Activated CD4-positive, alpha-beta T cell treated with anti-CD3 and anti-CD28 coated beads, Interleukin-2, amount 50 U/mL, for 48 hours (primary cell): ENCODE measurements around the gene CDH23.
A peak's percentile ranks its signal among the peaks of the same experiment; 100 is the strongest.

Experiments
- DNase-seq, 2 experiments: peaks; one replicate each; pipeline ENCODE4 v3.0.0-alpha.2; 2020

CDH23 gene

GRCh38 chr10:71521504-71522441 lies 125.1 kb downstream of the CDH23 start:
- DNase-seq: no peak

GRCh38 chr10:71522442-71523144 lies 125.9 kb downstream of the CDH23 start:
- no peak for DNase-seq

DNA sequence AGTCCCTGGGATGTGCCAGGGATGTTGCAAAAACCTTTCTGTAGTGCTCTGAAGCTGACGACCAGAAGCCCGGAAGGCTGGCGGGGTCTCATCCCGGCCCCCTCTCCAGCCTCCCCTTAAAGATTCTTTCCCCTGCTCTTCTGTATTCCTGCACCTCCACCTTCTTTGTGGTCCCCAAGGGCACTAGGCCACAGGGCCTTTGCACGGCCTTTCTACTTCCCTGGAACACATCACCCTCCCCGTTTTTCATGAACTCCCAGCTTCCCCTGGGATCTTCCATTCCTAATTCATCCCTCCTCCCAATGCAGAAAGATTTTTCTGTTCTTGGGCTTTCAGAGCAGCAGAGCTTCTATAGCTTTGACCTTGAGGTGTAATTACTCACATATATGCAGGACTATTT lies 127.0 kb downstream of the CDH23 start:
- no peak for DNase-seq

- no peak for DNase-seq
Observed at GRCh38 chr10:71525092-71525491, 128.4 kb downstream of the CDH23 start.

- no peak for DNase-seq
Observed at GRCh38 chr10:71525721-71526120, 129.0 kb downstream of the CDH23 start.

- DNase-seq: no peak
Observed at GRCh38 chr10:71526653-71527052, 129.9 kb downstream of the CDH23 start.

DNA sequence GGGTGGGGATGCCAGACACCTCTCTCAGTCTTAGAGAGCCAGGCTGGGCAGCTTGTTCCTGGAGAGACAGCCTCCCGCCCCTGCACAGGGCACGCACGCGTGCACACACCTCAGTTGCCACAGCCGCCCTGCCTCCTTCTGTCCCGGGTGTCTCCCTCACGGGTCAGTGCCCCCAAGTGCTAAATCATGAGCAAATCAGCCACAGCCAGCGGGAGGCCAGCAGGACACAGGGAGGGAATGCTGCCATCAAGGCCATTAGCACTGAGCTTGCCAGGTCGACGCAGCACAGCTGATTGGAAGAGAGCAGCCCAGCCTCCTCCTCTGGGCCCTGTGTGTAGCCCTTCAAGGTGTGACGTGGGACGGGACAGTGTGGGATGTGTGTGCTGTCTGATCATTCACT lies 130.4 kb downstream of the CDH23 start:
- DNase-seq: no peak

DNA sequence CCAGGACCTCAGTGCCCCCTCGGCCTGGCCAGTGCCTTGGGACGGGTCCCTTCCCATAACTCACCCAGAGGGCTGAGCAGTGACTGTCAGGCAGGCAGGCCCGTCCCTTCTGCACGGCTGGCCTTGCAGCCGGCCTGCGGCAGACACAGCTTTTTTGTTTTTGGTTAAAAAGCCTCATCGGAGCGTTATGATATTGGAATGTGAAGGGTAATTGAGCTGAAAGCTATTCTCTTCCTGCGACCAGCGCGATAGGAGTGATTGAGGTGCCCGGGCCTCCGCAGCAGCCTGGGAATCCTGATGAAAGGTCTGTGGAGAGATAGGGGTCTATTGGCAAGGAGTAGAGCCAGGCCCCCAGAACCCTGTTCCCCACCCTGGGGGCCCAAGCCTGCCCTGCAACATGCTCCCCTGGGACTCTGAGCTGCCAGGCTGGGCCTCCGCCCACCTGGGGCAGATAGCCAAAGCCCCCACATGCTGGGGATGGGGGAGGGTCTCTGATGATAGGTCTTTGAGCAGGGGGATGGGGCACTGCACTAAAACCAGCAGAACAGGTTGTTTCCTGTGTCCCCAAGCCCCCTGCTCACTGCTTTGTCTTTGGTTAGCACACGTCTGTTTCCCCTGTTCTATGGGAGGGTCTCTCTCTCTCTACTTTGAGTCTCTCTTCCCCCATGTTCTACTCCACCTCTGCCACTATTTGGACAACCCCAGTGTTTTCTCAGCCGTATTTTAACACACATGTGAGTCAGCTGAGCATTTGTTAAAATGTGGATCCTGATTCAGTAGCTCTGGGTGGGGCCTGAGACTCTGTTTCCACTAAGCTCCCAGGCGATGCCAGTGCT lies 131.9 kb downstream of the CDH23 start:
- no peak for DNase-seq

DNA sequence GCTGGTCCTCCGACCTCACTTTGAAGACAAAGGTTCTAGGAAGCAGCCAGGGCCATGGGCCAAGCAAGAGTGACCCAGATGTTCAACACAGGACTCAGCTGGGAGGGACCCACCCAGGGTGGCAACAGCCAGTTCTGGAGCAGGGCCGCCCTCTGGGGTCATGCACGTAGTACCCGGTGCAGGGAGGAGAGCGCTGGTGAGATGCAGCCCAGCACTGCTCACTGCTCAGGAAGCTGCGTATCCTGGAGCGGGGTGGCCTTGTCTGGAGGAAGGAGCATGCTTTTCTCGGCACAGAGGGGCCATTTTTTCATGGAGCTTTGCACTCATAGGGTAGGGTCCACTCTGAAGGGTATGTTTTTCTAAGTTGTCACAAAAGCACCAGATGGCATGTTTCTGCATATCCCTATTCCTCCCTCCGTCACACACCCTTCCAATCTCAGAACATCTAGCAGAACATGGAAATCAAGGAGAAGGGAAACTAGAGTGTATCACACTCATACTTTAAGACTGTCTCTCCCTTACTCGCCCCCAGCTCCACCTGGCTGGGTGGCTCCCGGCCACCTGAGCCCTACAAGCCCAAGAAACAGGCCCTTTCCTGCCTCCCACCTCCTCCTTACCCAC lies 132.6 kb downstream of the CDH23 start:
- DNase-seq: no peak

DNA sequence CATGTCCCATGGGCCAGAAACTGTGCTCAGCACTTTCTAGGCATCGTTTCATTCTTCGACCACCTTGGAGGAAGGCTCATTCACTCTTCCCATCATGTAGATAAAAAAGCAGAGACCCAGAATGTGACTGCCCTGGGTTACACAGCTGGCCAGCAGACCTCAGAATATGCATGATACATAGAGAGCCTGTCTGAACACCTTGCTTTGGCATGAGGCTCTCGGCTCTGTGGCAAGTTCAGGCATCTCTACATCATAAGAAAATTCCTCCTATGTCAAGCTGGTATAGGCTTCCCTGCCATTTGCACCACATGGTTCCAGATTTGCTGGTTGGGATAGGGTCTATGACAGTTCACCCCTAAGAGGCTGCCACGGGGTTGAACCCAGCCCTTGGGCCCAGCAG lies 134.1 kb downstream of the CDH23 start:
- no peak for DNase-seq

GRCh38 chr10:71531485-71532446 lies 135.0 kb downstream of the CDH23 start:
- peak; percentile 42 to 52 for DNase-seq

- DNase-seq: no peak
Observed at GRCh38 chr10:71532878-71533277, 136.2 kb downstream of the CDH23 start.

- DNase-seq: no peak
Observed at GRCh38 chr10:71533936-71534335, 137.2 kb downstream of the CDH23 start.

GRCh38 chr10:71534568-71535194 lies 138.0 kb downstream of the CDH23 start:
- no peak for DNase-seq

GRCh38 chr10:71536332-71536731 lies 139.6 kb downstream of the CDH23 start:
- no peak for DNase-seq

- DNase-seq: no peak
Observed at GRCh38 chr10:71537125-71537524, 140.4 kb downstream of the CDH23 start.

- DNase-seq: no peak
Observed at GRCh38 chr10:71537681-71538080, 141.0 kb downstream of the CDH23 start.

GRCh38 chr10:71538608-71539260 lies 142.0 kb downstream of the CDH23 start:
- DNase-seq: no peak

GRCh38 chr10:71539442-71540118 lies 142.9 kb downstream of the CDH23 start:
- DNase-seq: no peak

DNA sequence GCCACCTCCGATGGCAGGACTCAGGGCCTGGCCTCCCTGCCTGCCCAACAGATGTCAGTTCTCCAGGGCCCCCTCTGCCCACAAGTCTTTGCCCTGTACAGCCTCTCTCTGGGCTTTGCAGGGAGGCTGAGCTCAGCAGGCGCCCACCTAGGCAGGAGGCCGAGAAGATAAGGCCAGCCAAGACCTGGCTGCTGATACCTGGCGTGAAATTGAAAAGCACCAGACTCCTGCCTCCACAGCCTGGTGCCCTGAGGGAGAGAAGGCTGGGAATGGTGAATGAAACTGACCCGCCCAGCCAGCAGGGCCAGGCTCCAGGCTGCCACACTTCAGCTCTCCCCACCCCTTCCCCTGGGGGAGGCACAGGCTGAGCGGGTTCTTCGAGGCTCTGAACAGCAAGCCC lies 145.8 kb downstream of the CDH23 start:
- no peak for DNase-seq
